ENCODE results near the gene CD6.
A peak's percentile ranks its signal among the peaks of the same experiment; 100 is the strongest.

Gene CD6

GRCh38 chr11:60941371-60942119 is 29.9 kb upstream of the CD6 start:
- Mint-ChIP-seq H3K27ac (no peak overlapping the region), H3K27me3 (no peaks in the 10 kb centered on the region), H3K36me3 (ENCODE audit: low read depth) (no peaks in the 10 kb centered on the region)

GRCh38 chr11:60942219-60942618 is 29.3 kb upstream of the CD6 start:
- Mint-ChIP-seq H3K27me3 (no peaks in the 10 kb centered on the region), H3K4me1 (ENCODE audit: low read depth) (peaks cover 7% of the 10 kb centered on the region), H3K36me3 (ENCODE audit: low read depth) (no peaks in the 10 kb centered on the region), H3K9me3 (no peaks in the 10 kb centered on the region), H3K27ac (no peak overlapping the region), H3K4me3 (no peak overlapping the region)
- DNase-seq, result no peak

More at GRCh38 chr11:60941371-60942119, 29.9 kb upstream of the CD6 start:
- H3K9me3 Mint-ChIP-seq, result no peaks in the 10 kb centered on the region
- peaks cover 7% of the 10 kb centered on the region for H3K4me1 Mint-ChIP-seq (ENCODE audit: low read depth)
- no peak overlapping the region for H3K4me3 Mint-ChIP-seq
- no peak for DNase-seq

- peaks cover 7% of the 10 kb centered on the region for H3K4me1 Mint-ChIP-seq (ENCODE audit: low read depth)
- H3K27me3 Mint-ChIP-seq, result no peaks in the 10 kb centered on the region
- H3K4me3 Mint-ChIP-seq, result no peak overlapping the region
- no peaks in the 10 kb centered on the region for H3K9me3 Mint-ChIP-seq
- H3K36me3 Mint-ChIP-seq (ENCODE audit: low read depth), result no peaks in the 10 kb centered on the region
- no peak overlapping the region for H3K27ac Mint-ChIP-seq
- DNase-seq, result no peak
Observed at GRCh38 chr11:60942970-60943565, 28.4 kb upstream of the CD6 start.

- Mint-ChIP-seq H3K9me3 (no peaks in the 10 kb centered on the region), H3K4me1 (ENCODE audit: low read depth) (peaks cover 11% of the 10 kb centered on the region), H3K27me3 (no peaks in the 10 kb centered on the region), H3K4me3 (no peak overlapping the region), H3K36me3 (ENCODE audit: low read depth) (no peaks in the 10 kb centered on the region), H3K27ac (no peak overlapping the region)
- DNase-seq, result no peak
Observed at GRCh38 chr11:60944490-60945294, 26.8 kb upstream of the CD6 start.

- Mint-ChIP-seq H3K9me3 (no peaks in the 10 kb centered on the region), H3K36me3 (ENCODE audit: low read depth) (no peaks in the 10 kb centered on the region), H3K27ac (no peak overlapping the region), H3K4me3 (no peak overlapping the region), H3K4me1 (ENCODE audit: low read depth) (peaks cover 10% of the 10 kb centered on the region), H3K27me3 (peaks cover 2% of the 10 kb centered on the region)
- DNase-seq, result no peak
Observed at GRCh38 chr11:60945295-60945667, 26.2 kb upstream of the CD6 start.

- Mint-ChIP-seq H3K4me3 (no peak overlapping the region), H3K27me3 (peaks cover 5% of the 10 kb centered on the region), H3K27ac (no peak overlapping the region), H3K36me3 (ENCODE audit: low read depth) (no peaks in the 10 kb centered on the region), H3K4me1 (ENCODE audit: low read depth) (peaks cover 13% of the 10 kb centered on the region), H3K9me3 (no peaks in the 10 kb centered on the region)
- DNase-seq, result no peak
Observed at GRCh38 chr11:60946601-60947264, 24.7 kb upstream of the CD6 start.

- no peaks in the 10 kb centered on the region for H3K36me3 Mint-ChIP-seq (ENCODE audit: low read depth)
- peaks cover 22% of the 10 kb centered on the region for H3K4me1 Mint-ChIP-seq (ENCODE audit: low read depth)
- H3K9me3 Mint-ChIP-seq, result no peaks in the 10 kb centered on the region
- DNase-seq, result no peak
- no peak overlapping the region for H3K27ac Mint-ChIP-seq
- H3K4me3 Mint-ChIP-seq, result no peak overlapping the region
- peaks cover 15% of the 10 kb centered on the region for H3K27me3 Mint-ChIP-seq
Observed at GRCh38 chr11:60947700-60948099, 23.8 kb upstream of the CD6 start.

GRCh38 chr11:60948250-60948649 is 23.2 kb upstream of the CD6 start:
- Mint-ChIP-seq H3K9me3 (no peaks in the 10 kb centered on the region), H3K27me3 (peaks cover 18% of the 10 kb centered on the region), H3K27ac (no peak overlapping the region), H3K4me3 (no peak overlapping the region), H3K36me3 (ENCODE audit: low read depth) (no peaks in the 10 kb centered on the region), H3K4me1 (ENCODE audit: low read depth) (peaks cover 27% of the 10 kb centered on the region)
- no peak for DNase-seq

GRCh38 chr11:60950024-60950423 is 21.5 kb upstream of the CD6 start:
- H3K4me1 Mint-ChIP-seq (ENCODE audit: low read depth), result peaks cover 27% of the 10 kb centered on the region
- no peaks in the 10 kb centered on the region for H3K9me3 Mint-ChIP-seq
- DNase-seq, result no peak
- peak overlapping the region; percentile 72 for H3K27ac Mint-ChIP-seq
- peak overlapping the region; percentile 41 for H3K4me3 Mint-ChIP-seq
- H3K36me3 Mint-ChIP-seq (ENCODE audit: low read depth), result no peaks in the 10 kb centered on the region
- H3K27me3 Mint-ChIP-seq, result peaks cover 18% of the 10 kb centered on the region

- Mint-ChIP-seq H3K36me3 (ENCODE audit: low read depth) (no peaks in the 10 kb centered on the region), H3K4me3 (no peak overlapping the region), H3K9me3 (no peaks in the 10 kb centered on the region), H3K27me3 (peaks cover 18% of the 10 kb centered on the region), H3K27ac (no peak overlapping the region), H3K4me1 (ENCODE audit: low read depth) (peaks cover 27% of the 10 kb centered on the region)
- DNase-seq, result peak; percentile 65
Observed at GRCh38 chr11:60950933-60951605, 20.4 kb upstream of the CD6 start.

GRCh38 chr11:60951606-60951903 is 19.9 kb upstream of the CD6 start:
- DNase-seq, result no peak
- H3K4me3 Mint-ChIP-seq, result peak overlapping the region; percentile 71
- peak overlapping the region; percentile 84 for H3K27ac Mint-ChIP-seq
- H3K9me3 Mint-ChIP-seq, result no peaks in the 10 kb centered on the region
- H3K36me3 Mint-ChIP-seq (ENCODE audit: low read depth), result no peaks in the 10 kb centered on the region
- H3K4me1 Mint-ChIP-seq (ENCODE audit: low read depth), result peaks cover 27% of the 10 kb centered on the region
- H3K27me3 Mint-ChIP-seq, result peaks cover 18% of the 10 kb centered on the region

GRCh38 chr11:60951904-60952741 is 19.4 kb upstream of the CD6 start, which contains the start of gene SLC15A3:
Gene SLC15A3 (minus strand): TSS chr11:60952176. CDS start chr11:60951551, 625 bp downstream.
- Mint-ChIP-seq H3K9me3 (no peaks in the 10 kb centered on the region), H3K27me3 (peaks cover 18% of the 10 kb centered on the region), H3K4me3 (peak within 1 kb of the TSS; percentile 71), H3K36me3 (ENCODE audit: low read depth) (no peaks in the 10 kb centered on the region), H3K27ac (peak within 1 kb of the TSS; percentile 84), H3K4me1 (ENCODE audit: low read depth) (peaks cover 27% of the 10 kb centered on the region)
- DNase-seq, result peak; percentile 52

- Mint-ChIP-seq H3K36me3 (ENCODE audit: low read depth) (no peaks in the 10 kb centered on the region), H3K4me3 (peak overlapping the region; percentile 71), H3K27ac (no peak overlapping the region), H3K4me1 (ENCODE audit: low read depth) (peaks cover 27% of the 10 kb centered on the region), H3K9me3 (no peaks in the 10 kb centered on the region), H3K27me3 (peaks cover 18% of the 10 kb centered on the region)
- DNase-seq, result no peak
Observed at GRCh38 chr11:60952742-60953170, 18.7 kb upstream of the CD6 start.
